Endodermal cell (in vitro differentiated cells): Measurements from ENCODE around the gene PRKD2. TPM values are rescaled to one million over a fixed set of nuclear protein-coding genes. Genes with fewer than 3 reads are reported as not detected.

Experiments used
- DNase-seq: peaks from one replicate; pipeline ENCODE4 v3.0.0-alpha.2; 2017
- H3K27ac ChIP-seq: 2 replicates; pipeline ENCODE4 v1.5.1; 2013; ENCODE audit warnings: mild to moderate bottlenecking, low read depth, low read length, moderate library complexity
- H3K27me3 ChIP-seq: 2 replicates; pipeline ENCODE4 v1.6.1; 2013; ENCODE audit warnings: mild to moderate bottlenecking, low read length, moderate library complexity; ENCODE audit not compliant: insufficient read depth, control insufficient read depth, poor library complexity, severe bottlenecking
- H3K36me3 ChIP-seq: 2 replicates; pipeline ENCODE4 v1.7.0; 2013; ENCODE audit warnings: mild to moderate bottlenecking, low read length, moderate library complexity; ENCODE audit not compliant: control insufficient read depth, insufficient read depth
- H3K4me1 ChIP-seq: one replicate; pipeline ENCODE4 v1.7.0; 2013; ENCODE audit warnings: low read length; ENCODE audit not compliant: control insufficient read depth, insufficient read depth
- H3K4me3 ChIP-seq: 2 replicates; pipeline ENCODE4 v1.5.1; 2013; ENCODE audit warnings: mild to moderate bottlenecking, low read length, moderate library complexity
- H3K9ac ChIP-seq: 2 replicates; pipeline ENCODE4 v1.6.1; 2013; ENCODE audit warnings: mild to moderate bottlenecking, low read length, moderate library complexity; ENCODE audit not compliant: poor library complexity, severe bottlenecking; ENCODE audit errors: extremely low read depth
- H3K9me3 ChIP-seq: 2 replicates; pipeline ENCODE4 v1.6.1; 2013; ENCODE audit warnings: mild to moderate bottlenecking, low read length, moderate library complexity; ENCODE audit not compliant: control insufficient read depth
- H3K27ac Mint-ChIP-seq: 2 replicates; pipeline ENCODE4 v1.8.0; 2020; ENCODE audit warnings: mixed read lengths
- H3K27me3 Mint-ChIP-seq: 2 replicates; pipeline ENCODE4 v1.8.0; 2021; ENCODE audit warnings: mild to moderate bottlenecking, mixed read lengths; ENCODE audit not compliant: insufficient read depth
- H3K36me3 Mint-ChIP-seq: 2 replicates; pipeline ENCODE4 v1.8.0; 2020; ENCODE audit warnings: low read depth, mixed read lengths
- H3K4me1 Mint-ChIP-seq: 2 replicates; pipeline ENCODE4 v1.8.0; 2020; ENCODE audit warnings: mixed read lengths
- H3K4me3 Mint-ChIP-seq: 2 replicates; pipeline ENCODE4 v1.8.0; 2020; ENCODE audit warnings: mild to moderate bottlenecking, moderate library complexity, mixed read lengths
- H3K9me3 Mint-ChIP-seq: 2 replicates; pipeline ENCODE4 v1.8.0; 2020; ENCODE audit warnings: mild to moderate bottlenecking, mixed read lengths
- CTCF ChIP-seq: fragments of 200-600 bp; sonication (generic); conservative IDR thresholded peaks from 2 replicates; pipeline ENCODE4 v1.5.0; 2021; ENCODE audit warnings: antibody characterized with exemption, mild to moderate bottlenecking
- WGBS, 2 experiments: methylation state at CpG; one replicate each; pipeline versions ENCODE4 v1.1.5 to v1.1.7; 2013; ENCODE audit warnings: missing lambda C conversion rate in 2 of 2, mixed read lengths in 1 of 2; ENCODE audit not compliant: insufficient coverage in 1 of 2, insufficient read length in 1 of 2; 5-methylcytosine and 5-hydroxymethylcytosine counted together
- total RNA-seq, 2 donors: library from RNA; stranded (reverse); fragmentation: NEBNext Ultra II Directional in 1 of 2; extraction: Animal tissue kit (Norgen Biotek cat#: 25700) in 1 of 2; gene quantifications; 2 replicates in 1 of 2; 3 replicates in 1 of 2; pipeline ENCODE4 v1.2.1, GENCODE V29; 2021

Gene PRKD2
- total RNA-seq, 2 donors from 2014 or later = 80.5 to 90.8 TPM

GRCh38 chr19:46692918-46693722 is 23.8 kb downstream of the PRKD2 start:
- H3K36me3 ChIP-seq = peaks cover 75% of the 10 kb centered on the region
- Mint-ChIP-seq H3K4me1 (peaks cover 10% of the 10 kb centered on the region), H3K4me3 (no peak overlapping the region), H3K36me3 (peaks cover 84% of the 10 kb centered on the region), H3K27me3 (no peaks in the 10 kb centered on the region), H3K9me3 (no peaks in the 10 kb centered on the region), H3K27ac (no peak overlapping the region)
- H3K27me3 ChIP-seq = no peaks in the 10 kb centered on the region
- no peak for TF ChIP-seq CTCF
- WGBS, 2 experiments = 98% methylated on average over 4 of the region's 4 CpGs
- no peak for DNase-seq
- peaks cover 8% of the 10 kb centered on the region for H3K9me3 ChIP-seq
- no peak overlapping the region for H3K4me3 ChIP-seq
- no peaks in the 10 kb centered on the region for H3K4me1 ChIP-seq
- H3K27ac ChIP-seq = no peak overlapping the region
- no peak overlapping the region for H3K9ac ChIP-seq

GRCh38 chr19:46691948-46692347 is 25.0 kb downstream of the PRKD2 start:
- Histone ChIP-seq H3K9me3 (peaks cover 8% of the 10 kb centered on the region), H3K36me3 (peaks cover 84% of the 10 kb centered on the region), H3K4me3 (no peak overlapping the region), H3K27ac (no peak overlapping the region), H3K9ac (no peak overlapping the region), H3K27me3 (no peaks in the 10 kb centered on the region), H3K4me1 (no peaks in the 10 kb centered on the region)
- Mint-ChIP-seq H3K27me3 (no peaks in the 10 kb centered on the region), H3K4me1 (peaks cover 9% of the 10 kb centered on the region), H3K9me3 (no peaks in the 10 kb centered on the region), H3K27ac (no peak overlapping the region), H3K36me3 (peaks cover 89% of the 10 kb centered on the region), H3K4me3 (no peak overlapping the region)
- no peak for TF ChIP-seq CTCF
- whole genome bisulfite sequencing, 2 experiments = 89% methylated on average over 2 of the region's 2 CpGs; no CpG with 5 or more reads in 1 of the 2 experiments
- no peak for DNase-seq

GRCh38 chr19:46691104-46691503 is 25.8 kb downstream of the PRKD2 start:
- H3K4me1 Mint-ChIP-seq = peaks cover 2% of the 10 kb centered on the region
- no peak overlapping the region for H3K27ac Mint-ChIP-seq
- Histone ChIP-seq H3K4me1 (no peaks in the 10 kb centered on the region), H3K4me3 (no peak overlapping the region), H3K27me3 (no peaks in the 10 kb centered on the region), H3K36me3 (peaks cover 81% of the 10 kb centered on the region), H3K9ac (no peak overlapping the region), H3K9me3 (peaks cover 8% of the 10 kb centered on the region), H3K27ac (no peak overlapping the region)
- H3K27me3 Mint-ChIP-seq = no peaks in the 10 kb centered on the region
- no peak overlapping the region for H3K4me3 Mint-ChIP-seq
- 48 to 50% methylated on average over 2 of the region's 2 CpGs for WGBS, 2 experiments
- H3K9me3 Mint-ChIP-seq = no peaks in the 10 kb centered on the region
- H3K36me3 Mint-ChIP-seq = peaks cover 85% of the 10 kb centered on the region
- no peak for DNase-seq
- TF ChIP-seq CTCF = no peak
